Left lobe of liver (tissue), 2 donors: Measurements from ENCODE around the gene SLC30A1. TPM values are rescaled to one million over a fixed set of nuclear protein-coding genes. Genes with fewer than 3 reads are reported as not detected.
A peak's percentile ranks its signal among the peaks of the same experiment; 100 is the strongest.
"Not testable (repeated sequence)": the region's sequence is repeated elsewhere in the genome, so short reads cannot be mapped to it uniquely, and the experiment has no call there.

ENCODE experiments used
- ATAC-seq: fragments of 200-7000 bp; cut with Tn5 transposase; one replicate; pipeline ENCODE4 v1.9.1; 2020; ENCODE audit warnings: mild to moderate bottlenecking, moderate library complexity
- DNase-seq: peaks from one replicate; pipeline ENCODE4 v3.0.0-alpha.2; 2020; ENCODE audit warnings: low spot score
- total RNA-seq: library from RNA; stranded (reverse); gene quantifications from one replicate; pipeline ENCODE4 v1.2.1, GENCODE V29; 2021
- donor health status: DM: no; HTN: no; CAD: no; lungs with moderate emphysema.
- donor health status: DM: no; HTN: yes; CAD: no.

SLC30A1 gene
- total RNA-seq, 1 donor from 2014 or later: 48.6 TPM

GRCh38 chr1:211588711-211589110, 9.8 kb upstream of the SLC30A1 start:
- DNase-seq: no peak
- ATAC-seq: no peak

GRCh38 chr1:211587123-211587522, 8.2 kb upstream of the SLC30A1 start:
- DNase-seq: no peak
- ATAC-seq: no peak

GRCh38 chr1:211586538-211586937, 7.6 kb upstream of the SLC30A1 start:
- DNase-seq: no peak
- no peak for ATAC-seq

- DNase-seq (no peak), ATAC-seq (no peak)
These were observed 4.3 kb upstream of the SLC30A1 start for GRCh38 chr1:211583011-211583992.

- ATAC-seq: no peak
- no peak for DNase-seq
These were observed 2.6 kb upstream of the SLC30A1 start for GRCh38 chr1:211581526-211581925.

- DNase-seq (no peak), ATAC-seq (no peak)
These were observed 1.3 kb upstream of the SLC30A1 start for GRCh38 chr1:211580303-211580687.

GRCh38 chr1:211579440-211580302, 710 bp upstream of the SLC30A1 start:
- ATAC-seq (peak; percentile 60), DNase-seq (no peak)

- DNase-seq (peak; percentile 69), ATAC-seq (peak; percentile 47)
These were observed 932 bp downstream of the SLC30A1 start for GRCh38 chr1:211577819-211578639.

- ATAC-seq (no peak), DNase-seq (no peak)
These were observed 1.6 kb downstream of the SLC30A1 start for GRCh38 chr1:211577277-211577818.

- DNase-seq (no peak), ATAC-seq (no peak)
These were observed 2.2 kb downstream of the SLC30A1 start for GRCh38 chr1:211576717-211577116.

- DNase-seq: no peak
These were observed 4.3 kb downstream of the SLC30A1 start for GRCh38 chr1:211574705-211575104.

GRCh38 chr1:211571998-211572397, 7.0 kb downstream of the SLC30A1 start:
- DNase-seq: no peak
- no peak for ATAC-seq

More at GRCh38 chr1:211574705-211575104, 4.3 kb downstream of the SLC30A1 start:
- no peak for ATAC-seq

GRCh38 chr1:211570378-211570777, 8.6 kb downstream of the SLC30A1 start:
- peak; percentile 41 for ATAC-seq
- DNase-seq: not testable (repeated sequence)

- ATAC-seq (peak; percentile 64), DNase-seq (no peak)
These were observed 12.4 kb downstream of the SLC30A1 start for GRCh38 chr1:211566431-211567025.

GRCh38 chr1:211564084-211564483, 14.9 kb downstream of the SLC30A1 start:
- no peak for DNase-seq
- no peak for ATAC-seq

GRCh38 chr1:211559222-211560010, 19.5 kb downstream of the SLC30A1 start:
- ATAC-seq: no peak
- DNase-seq: no peak

- DNase-seq: no peak
These were observed 20.9 kb downstream of the SLC30A1 start for GRCh38 chr1:211557894-211558625.

GRCh38 chr1:211553549-211553948, 25.4 kb downstream of the SLC30A1 start:
- DNase-seq (no peak), ATAC-seq (no peak)

More at GRCh38 chr1:211557894-211558625, 20.9 kb downstream of the SLC30A1 start:
- no peak for ATAC-seq
